Brain microvascular endothelial cell (primary cell): ENCODE results near the gene SFXN5.

Source experiments
- DNase-seq: peaks from one replicate; pipeline ENCODE4 v3.0.0-alpha.2; 2020
- H3K27ac ChIP-seq: fragments of 250-450 bp; sonication (Bioruptor Pico); 2 replicates; pipeline ENCODE4 v1.5.1; 2020; ENCODE audit warnings: mild to moderate bottlenecking, moderate library complexity
- H3K27me3 ChIP-seq: fragments of 250-450 bp; sonication (Bioruptor Pico); replicated peaks from 2 replicates; pipeline ENCODE4 v1.5.1; 2020; ENCODE audit warnings: mild to moderate bottlenecking
- H3K36me3 ChIP-seq: fragments of 250-450 bp; sonication (Bioruptor Pico); replicated peaks from 2 replicates; pipeline ENCODE4 v1.5.1; 2020; ENCODE audit warnings: mild to moderate bottlenecking
- H3K4me3 ChIP-seq: 2 replicates; pipeline ENCODE4 v1.5.1; 2011; ENCODE audit warnings: low read depth, mild to moderate bottlenecking, control low read depth, low read length, moderate library complexity
- CTCF ChIP-seq: IDR thresholded peaks from 2 replicates; pipeline ENCODE4 v1.5.1; 2011; ENCODE audit warnings: low read depth, mild to moderate bottlenecking, moderate library complexity, low read length, control low read depth, inconsistent platforms; ENCODE audit errors: missing control alignments
- in situ Hi-C: cut with HindIII; loops from 2 replicates; pipeline ENCODE4 v1.10.0; 2017; ENCODE audit warnings: low sequenced_read_pairs, low pct_ligation_motif_present

SFXN5 gene

GRCh38 chr2:73109431-73110167, 38.1 kb upstream of the SFXN5 start:
- Histone ChIP-seq H3K27me3 (no peaks in the 10 kb centered on the region), H3K4me3 (no peak overlapping the region), H3K27ac (no peak overlapping the region), H3K36me3 (no peaks in the 10 kb centered on the region)
- TF ChIP-seq CTCF, result no peak
- in situ Hi-C loops, result no loop called here
- no peak for DNase-seq

GRCh38 chr2:73107211-73107926, 35.9 kb upstream of the SFXN5 start:
- Histone ChIP-seq H3K27me3 (no peaks in the 10 kb centered on the region), H3K4me3 (no peak overlapping the region), H3K27ac (no peak overlapping the region), H3K36me3 (no peaks in the 10 kb centered on the region)
- in situ Hi-C loops, result no loop called here
- no peak for DNase-seq
- TF ChIP-seq CTCF, result no peak

GRCh38 chr2:73106791-73107190, 35.3 kb upstream of the SFXN5 start:
- in situ Hi-C loops, result no loop called here
- no peaks in the 10 kb centered on the region for H3K27me3 ChIP-seq

GRCh38 chr2:73105511-73105971, 34.0 kb upstream of the SFXN5 start:
- no peaks in the 10 kb centered on the region for H3K27me3 ChIP-seq
- DNase-seq, result no peak
- no peaks in the 10 kb centered on the region for H3K36me3 ChIP-seq
- no peak overlapping the region for H3K4me3 ChIP-seq
- H3K27ac ChIP-seq, result no peak overlapping the region
- in situ Hi-C loops, result no loop called here
- TF ChIP-seq CTCF, result no peak

More at GRCh38 chr2:73106791-73107190, 35.3 kb upstream of the SFXN5 start:
- DNase-seq, result no peak
- Histone ChIP-seq H3K4me3 (no peak overlapping the region), H3K36me3 (no peaks in the 10 kb centered on the region), H3K27ac (no peak overlapping the region)
- no peak for TF ChIP-seq CTCF

GRCh38 chr2:73104933-73105332, 33.4 kb upstream of the SFXN5 start:
- DNase-seq, result no peak
- no peak for TF ChIP-seq CTCF
- Histone ChIP-seq H3K36me3 (no peaks in the 10 kb centered on the region), H3K4me3 (no peak overlapping the region), H3K27ac (no peak overlapping the region), H3K27me3 (no peaks in the 10 kb centered on the region)
- in situ Hi-C loops, result no loop called here
